Body of pancreas (tissue), 4 donors: ENCODE results near the gene TOGARAM1. TPM values are rescaled to one million over a fixed set of nuclear protein-coding genes. Genes with fewer than 3 reads are reported as not detected.

Experiments
- ATAC-seq: fragments of 150-250 bp; one replicate; pipeline ENCODE4 v1.9.1; 2016
- DNase-seq, 4 donors: peaks; one replicate each; pipeline ENCODE4 v3.0.0-alpha.2; 2019
- H3K27ac ChIP-seq, 4 donors: fragments of 200-600 bp; sonication (generic); 1 replicate in 3 of 4; 2 replicates in 1 of 4; pipeline versions ENCODE4 v1.5.1 to v1.6.1; 2016 to 2019; ENCODE audit warnings: mild to moderate bottlenecking in 1 of 4, mixed read lengths in 1 of 4, moderate library complexity in 1 of 4
- H3K27me3 ChIP-seq, 2 donors: fragments of 200-600 bp; sonication (generic); one replicate each; pipeline ENCODE4 v1.6.0; 2016; ENCODE audit warnings: mild to moderate bottlenecking in 1 of 2
- H3K36me3 ChIP-seq, 2 donors: fragments of 200-600 bp; sonication (generic); replicated peaks in 1 of 2; 2 replicates each; pipeline ENCODE4 v1.5.1; 2016; ENCODE audit warnings: low read depth in 2 of 2; ENCODE audit not compliant: insufficient read depth in 1 of 2
- H3K4me1 ChIP-seq: fragments of 200-600 bp; sonication (generic); one replicate; pipeline ENCODE4 v1.6.0; 2016
- H3K4me3 ChIP-seq, 2 donors: fragments of 200-600 bp; sonication (generic); 1 replicate in 1 of 2; 2 replicates in 1 of 2; pipeline ENCODE4 v1.5.1; 2016 to 2019
- H3K9me3 ChIP-seq, 3 donors: fragments of 200-600 bp; sonication (generic); 1 replicate in 2 of 3; 2 replicates in 1 of 3; pipeline ENCODE4 v1.5.1; 2016
- CTCF ChIP-seq, 7 experiments: fragments of 450-650 bp in 4 of 7; fragments of 200-600 bp in 3 of 7; sonication (generic) in 3 of 7; IDR thresholded peaks; one replicate each; pipeline ENCODE4 v1.5.1; 2016 to 2019; ENCODE audit warnings: antibody characterized with exemption in 7 of 7
- POLR2A ChIP-seq, 3 donors: fragments of 450-650 bp; IDR thresholded peaks; one replicate each; pipeline ENCODE4 v1.6.1; 2016; ENCODE audit warnings: antibody characterized with exemption in 3 of 3, mild to moderate bottlenecking in 2 of 3
- WGBS, 2 donors: methylation state at CpG; one replicate each; pipeline ENCODE4 v1.1.5; 2017; 5-methylcytosine and 5-hydroxymethylcytosine counted together
- intact Hi-C: fragments of 100-400 bp; cut with DNase I; formaldehyde crosslinking; loops from one replicate; pipeline ENCODE4 v1.15.1; 2023
- total RNA-seq, 2 donors: library from RNA; depleted of rRNA; stranded (reverse); fragments of >200 nt; gene quantifications; one replicate each; pipeline ENCODE4 v1.1.0, GENCODE V29; 2016

Gene TOGARAM1
- total RNA-seq, 2 donors from 2014 or later = 23.6 to 38.6 TPM

DNA sequence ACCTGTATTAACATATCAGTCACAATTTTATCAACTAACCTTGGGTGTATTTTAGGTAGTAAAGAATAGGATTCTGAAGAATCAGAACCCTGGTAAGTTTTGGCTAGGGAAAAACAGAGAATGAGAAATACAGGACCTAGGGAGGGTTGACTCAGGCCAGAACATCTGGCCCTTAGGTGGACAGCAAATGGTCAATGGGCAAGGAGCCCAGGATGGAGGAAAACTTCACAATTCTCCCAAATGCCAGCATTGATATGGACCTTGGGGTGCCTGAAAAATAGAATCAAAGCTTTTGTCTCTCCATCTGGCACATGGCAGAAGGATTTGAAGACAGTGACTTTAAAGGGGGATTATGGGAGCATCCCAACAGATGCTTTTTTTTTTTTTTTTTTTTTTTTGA lies 89.2 kb downstream of the TOGARAM1 start:
- intact Hi-C loops = no loop called here
- Histone ChIP-seq H3K27ac (no peak overlapping the region), H3K4me3 (no peak overlapping the region), H3K9me3 (no peaks in the 10 kb centered on the region), H3K36me3 (peaks cover 6 to 7% of the 10 kb centered on the region in 2 donors), H3K27me3 (no peaks in the 10 kb centered on the region), H3K4me1 (no peaks in the 10 kb centered on the region)
- ATAC-seq (no peak), DNase-seq (no peak)
- no peak for TF ChIP-seq POLR2A (IDR thresholded peaks at IDR 0.05)
- TF ChIP-seq CTCF (IDR thresholded peaks at IDR 0.05) = no peak

GRCh38 chr14:45051896-45052295 lies 89.9 kb downstream of the TOGARAM1 start:
- DNase-seq = no peak

GRCh38 chr14:45057349-45057748 lies 95.4 kb downstream of the TOGARAM1 start:
- ATAC-seq (no peak), DNase-seq (no peak)
- Histone ChIP-seq H3K27ac (no peak overlapping the region), H3K9me3 (no peaks in the 10 kb centered on the region), H3K4me3 (no peak overlapping the region), H3K4me1 (no peaks in the 10 kb centered on the region), H3K36me3 (peaks cover 6 to 7% of the 10 kb centered on the region in 2 donors), H3K27me3 (no peaks in the 10 kb centered on the region)
- WGBS, 2 donors = 96 to 97% methylated on average over 2 of the region's 2 CpGs
- TF ChIP-seq POLR2A (IDR thresholded peaks at IDR 0.05) (no peak), CTCF (IDR thresholded peaks at IDR 0.05) (no peak)
- intact Hi-C loops = no loop called here

More at GRCh38 chr14:45051896-45052295, 89.9 kb downstream of the TOGARAM1 start:
- no peak for TF ChIP-seq CTCF (IDR thresholded peaks at IDR 0.05)
- TF ChIP-seq POLR2A (IDR thresholded peaks at IDR 0.05) = no peak
- Histone ChIP-seq H3K36me3 (peaks cover 6 to 7% of the 10 kb centered on the region in 2 donors), H3K4me1 (no peaks in the 10 kb centered on the region), H3K4me3 (no peak overlapping the region), H3K27ac (no peak overlapping the region), H3K27me3 (no peaks in the 10 kb centered on the region), H3K9me3 (no peaks in the 10 kb centered on the region)
- intact Hi-C loops = no loop called here
- WGBS, 2 donors = 95% methylated on average over 4 of the region's 4 CpGs
- ATAC-seq = no peak

DNA sequence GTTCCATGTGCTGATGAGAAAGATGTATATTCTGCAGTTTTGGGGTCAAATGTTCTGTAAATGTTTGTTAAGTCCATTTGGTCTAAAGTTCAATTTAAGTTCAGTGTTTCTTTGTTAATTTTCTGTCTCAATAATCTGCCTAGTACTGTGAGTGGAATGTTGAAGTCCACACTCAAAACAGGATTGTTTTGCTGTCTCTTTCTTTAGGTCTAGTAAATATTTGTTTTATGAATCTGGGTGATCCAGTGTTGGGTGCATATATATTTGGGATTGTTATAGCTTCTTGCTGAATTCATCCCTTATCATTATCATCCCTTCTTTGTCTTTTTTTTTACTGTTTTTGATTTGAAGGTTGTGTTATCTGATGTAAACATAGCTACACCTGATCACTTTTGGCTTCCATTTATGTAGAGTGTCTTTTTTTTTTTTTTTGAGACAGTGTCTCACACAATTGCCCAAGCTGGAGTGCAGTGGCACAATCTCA lies 95.9 kb downstream of the TOGARAM1 start:
- ATAC-seq = no peak
- peaks cover 2 to 7% of the 10 kb centered on the region in 2 donors for H3K36me3 ChIP-seq
- intact Hi-C loops = no loop called here

More for the DNA sequence above, 95.9 kb downstream of the TOGARAM1 start:
- H3K4me1 ChIP-seq = no peaks in the 10 kb centered on the region
- no peaks in the 10 kb centered on the region for H3K27me3 ChIP-seq
- DNase-seq = no peak
- H3K4me3 ChIP-seq = no peak overlapping the region
- no peaks in the 10 kb centered on the region for H3K9me3 ChIP-seq
- no peak overlapping the region for H3K27ac ChIP-seq
- TF ChIP-seq CTCF (IDR thresholded peaks at IDR 0.05) (no peak), POLR2A (IDR thresholded peaks at IDR 0.05) (no peak)
